DOHH2 (cell line): ENCODE measurements around the gene LSAMP.

Experiments used
- EZH2phosphoT487 ChIP-seq: fragments of 200-600 bp; sonication (generic); IDR thresholded peaks from 2 replicates; pipeline ENCODE4 v1.6.1; 2017; ENCODE audit warnings: borderline replicate concordance, mild to moderate bottlenecking, antibody characterized with exemption, low read length, moderate library complexity, mixed read lengths
- TF ChIP-seq, protein P1 (sequence below): fragments of 200-600 bp; sonication (generic); IDR thresholded peaks from one replicate; pipeline ENCODE4 v1.5.1; 2014; ENCODE audit warnings: antibody characterized with exemption, mild to moderate bottlenecking, low read depth, low read length; ENCODE audit not compliant: poor library complexity, severe bottlenecking

DNA sequence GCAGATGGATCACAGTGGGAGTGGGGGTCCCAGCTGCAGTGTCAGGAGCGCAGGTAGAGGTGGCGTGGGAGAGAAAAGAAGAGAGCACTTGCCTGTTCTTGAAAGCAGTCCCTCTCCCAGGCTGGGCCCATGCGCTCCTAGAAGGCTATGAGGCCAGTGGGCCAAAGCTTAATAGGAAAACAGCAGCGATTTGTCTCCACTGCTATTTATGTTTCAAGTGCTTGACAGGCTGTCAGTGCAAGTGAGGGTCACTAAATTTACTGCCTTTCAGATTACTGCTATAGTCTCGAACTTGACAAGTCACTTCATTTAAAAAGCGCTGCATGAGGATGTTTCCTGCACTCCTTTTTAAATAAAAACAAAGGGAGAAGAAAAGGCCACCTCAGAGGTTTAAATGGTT, 582.4 kb downstream of the LSAMP start:
- TF ChIP-seq, protein P1, sequence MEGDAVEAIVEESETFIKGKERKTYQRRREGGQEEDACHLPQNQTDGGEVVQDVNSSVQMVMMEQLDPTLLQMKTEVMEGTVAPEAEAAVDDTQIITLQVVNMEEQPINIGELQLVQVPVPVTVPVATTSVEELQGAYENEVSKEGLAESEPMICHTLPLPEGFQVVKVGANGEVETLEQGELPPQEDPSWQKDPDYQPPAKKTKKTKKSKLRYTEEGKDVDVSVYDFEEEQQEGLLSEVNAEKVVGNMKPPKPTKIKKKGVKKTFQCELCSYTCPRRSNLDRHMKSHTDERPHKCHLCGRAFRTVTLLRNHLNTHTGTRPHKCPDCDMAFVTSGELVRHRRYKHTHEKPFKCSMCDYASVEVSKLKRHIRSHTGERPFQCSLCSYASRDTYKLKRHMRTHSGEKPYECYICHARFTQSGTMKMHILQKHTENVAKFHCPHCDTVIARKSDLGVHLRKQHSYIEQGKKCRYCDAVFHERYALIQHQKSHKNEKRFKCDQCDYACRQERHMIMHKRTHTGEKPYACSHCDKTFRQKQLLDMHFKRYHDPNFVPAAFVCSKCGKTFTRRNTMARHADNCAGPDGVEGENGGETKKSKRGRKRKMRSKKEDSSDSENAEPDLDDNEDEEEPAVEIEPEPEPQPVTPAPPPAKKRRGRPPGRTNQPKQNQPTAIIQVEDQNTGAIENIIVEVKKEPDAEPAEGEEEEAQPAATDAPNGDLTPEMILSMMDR = no peak
- no peak for TF ChIP-seq EZH2phosphoT487
